ENCODE data around the gene LRP1-AS.

GRCh38 chr12:57129321-57129842, 18.0 kb downstream of the LRP1-AS start:
- TF ChIP-seq EZH2phosphoT487 (IDR thresholded peaks at IDR 0.05; ENCODE audit: low read depth, severe bottlenecking, unreplicated experiment) (no peak), CTCF (IDR thresholded peaks at IDR 0.05; ENCODE audit: poor library complexity) (no peak), EZH2 (IDR thresholded peaks at IDR 0.05; ENCODE audit: borderline replicate concordance) (no peak)

Measured in hepatocyte (in vitro differentiated cells).